Keratinocyte (primary cell): Measurements from ENCODE around the gene MAPK8. TPM values are rescaled to one million over a fixed set of nuclear protein-coding genes. Genes with fewer than 3 reads are reported as not detected.
"Not testable (repeated sequence)": the region's sequence is repeated elsewhere in the genome, so short reads cannot be mapped to it uniquely, and the experiment has no call there.

ENCODE experiments used
- DNase-seq: peaks from one replicate; pipeline ENCODE4 v3.0.0-alpha.2; 2011; ENCODE audit warnings: low read depth, missing footprints, low spot score
- FAIRE-seq: peaks from 2 replicates; lab custom pipeline; 2011; peaks lifted over from hg19 to GRCh38; lab: Jason Lieb, UNC
- H2AFZ ChIP-seq: 2 replicates; pipeline ENCODE4 v1.6.0; 2012; ENCODE audit warnings: low read length, control low read depth, inconsistent platforms; ENCODE audit not compliant: control insufficient read depth
- H3K27ac ChIP-seq: 2 replicates; pipeline ENCODE4 v1.5.1; 2011; ENCODE audit warnings: low read length; ENCODE audit not compliant: control insufficient read depth, insufficient read depth
- H3K27me3 ChIP-seq: 3 replicates; pipeline ENCODE4 v1.6.0; 2011; ENCODE audit warnings: low read length; ENCODE audit not compliant: control insufficient read depth, insufficient read depth; ENCODE audit errors: extremely low read depth
- H3K36me3 ChIP-seq, 2 experiments: 2 replicates in 1 of 2; 3 replicates in 1 of 2; pipeline ENCODE4 v1.5.1; 2011; ENCODE audit warnings: low read length in 2 of 2, mild to moderate bottlenecking in 1 of 2; ENCODE audit not compliant: control insufficient read depth in 2 of 2, insufficient read depth in 2 of 2; ENCODE audit errors: extremely low read depth in 1 of 2
- H3K4me1 ChIP-seq: 3 replicates; pipeline ENCODE4 v1.5.1; 2011; ENCODE audit warnings: low read length; ENCODE audit not compliant: control insufficient read depth, insufficient read depth; ENCODE audit errors: extremely low read depth
- H3K4me2 ChIP-seq: 3 replicates; pipeline ENCODE4 v1.6.0; 2011; ENCODE audit warnings: low read depth, low read length; ENCODE audit not compliant: control insufficient read depth, insufficient read depth; ENCODE audit errors: extremely low read depth
- H3K4me3 ChIP-seq, 3 experiments: fragments of 200-600 bp in 1 of 3; sonication (generic) in 1 of 3; 2 replicates in 2 of 3; 3 replicates in 1 of 3; pipeline ENCODE4 v1.5.1; 2011 to 2016; ENCODE audit warnings: low read length in 3 of 3, mild to moderate bottlenecking in 3 of 3, control low read depth in 2 of 3, inconsistent platforms in 1 of 3, low read depth in 1 of 3, mixed read lengths in 1 of 3, mixed run types in 1 of 3, moderate library complexity in 1 of 3; ENCODE audit not compliant: control insufficient read depth in 2 of 3, insufficient read depth in 2 of 3; ENCODE audit errors: extremely low read depth in 1 of 3
- H3K79me2 ChIP-seq: 2 replicates; pipeline ENCODE4 v1.6.0; 2012; ENCODE audit warnings: low read length; ENCODE audit not compliant: control insufficient read depth, insufficient read depth
- H3K9ac ChIP-seq: 3 replicates; pipeline ENCODE4 v1.6.0; 2011; ENCODE audit warnings: low read length; ENCODE audit not compliant: control insufficient read depth, insufficient read depth; ENCODE audit errors: extremely low read depth
- H3K9me1 ChIP-seq: 3 replicates; pipeline ENCODE4 v1.6.0; 2011; ENCODE audit warnings: low read length; ENCODE audit not compliant: control insufficient read depth, insufficient read depth; ENCODE audit errors: extremely low read depth
- H3K9me3 ChIP-seq: 2 replicates; pipeline ENCODE4 v1.5.1; 2012; ENCODE audit warnings: low read depth, low read length; ENCODE audit not compliant: control insufficient read depth
- H4K20me1 ChIP-seq: 3 replicates; pipeline ENCODE4 v1.6.0; 2011; ENCODE audit warnings: low read length; ENCODE audit not compliant: control insufficient read depth, insufficient read depth; ENCODE audit errors: extremely low read depth
- EZH2 ChIP-seq: IDR thresholded peaks from one replicate; pipeline ENCODE4 v1.6.1; 2012; ENCODE audit warnings: inconsistent platforms, mild to moderate bottlenecking, low read length, moderate library complexity
- dilution Hi-C: fragments of 300-500 bp; cut with MboI; formaldehyde crosslinking; loops from one replicate; pipeline ENCODE4 v1.7.0; 2020; ENCODE audit warnings: low sequenced_read_pairs; ENCODE audit not compliant: extremely low pct_ligation_motif_present
- polyA plus RNA-seq, 5 experiments: library from polyadenylated mRNA; depleted of rRNA in 3 of 5; stranded (reverse) in 3 of 5; stranded (forward) in 1 of 5; unstranded in 1 of 5; fragments of >200 nt; gene quantifications; 1 replicate in 1 of 5; 2 replicates in 3 of 5; 3 replicates in 1 of 5; pipeline versions ENCODE4 v1.2.1 to v1.2.3, GENCODE V29; 2011 to 2012; ENCODE audit warnings: missing spikeins in 2 of 5, low read depth in 1 of 5, low replicate concordance in 1 of 5
- TF ChIP-seq, protein P1 (sequence below), 3 experiments: IDR thresholded peaks in 1 of 3; conservative IDR thresholded peaks in 1 of 3; optimal IDR thresholded peaks in 1 of 3; 2 replicates in 2 of 3; 3 replicates in 1 of 3; pipeline versions ENCODE3 to v1.5.1; 2011; ENCODE audit warnings: low read length in 3 of 3, mild to moderate bottlenecking in 3 of 3, moderate library complexity in 2 of 3, control low read depth in 1 of 3, inconsistent platforms in 1 of 3; ENCODE audit not compliant: insufficient read depth in 2 of 3; ENCODE audit errors: extremely low read depth in 1 of 3

Gene MAPK8
- polyA plus RNA-seq, 1 donor (not counting 4 experiments of a cell fraction or from before 2014, with no cell fraction given): 39.8 TPM

DNA sequence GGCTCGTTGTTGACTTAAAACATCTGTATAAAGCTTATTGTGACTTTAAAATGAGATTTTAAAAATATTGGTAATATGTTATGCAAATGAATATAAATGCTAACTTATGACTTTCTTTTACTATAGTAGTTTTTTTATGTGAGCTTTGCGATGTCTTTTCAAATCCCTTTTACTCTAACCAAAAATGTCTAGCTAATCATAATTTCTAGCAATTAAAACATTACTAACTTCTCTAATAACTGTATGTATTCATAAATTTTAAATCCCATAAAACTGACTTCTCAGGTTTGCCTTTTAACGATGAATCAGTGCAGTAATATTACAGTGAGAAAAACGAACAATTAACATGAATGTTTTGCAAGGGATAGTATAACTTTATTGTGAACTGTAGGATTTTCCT, 113.2 kb downstream of the MAPK8 start:
- Histone ChIP-seq H2AFZ (no peak overlapping the region), H4K20me1 (no peaks in the 10 kb centered on the region), H3K9me3 (no peaks in the 10 kb centered on the region), H3K4me2 (no peak overlapping the region), H3K9me1 (no peaks in the 10 kb centered on the region), H3K9ac (no peak overlapping the region), H3K36me3 (no peaks in the 10 kb centered on the region), H3K4me1 (peaks cover 20% of the 10 kb centered on the region), H3K27me3 (no peaks in the 10 kb centered on the region), H3K27ac (no peak overlapping the region), H3K4me3 (no peak overlapping the region), H3K79me2 (no peaks in the 10 kb centered on the region)
- no peak for DNase-seq
- dilution Hi-C loops: no loop called here
- TF ChIP-seq EZH2: no peak
- TF ChIP-seq, protein P1, sequence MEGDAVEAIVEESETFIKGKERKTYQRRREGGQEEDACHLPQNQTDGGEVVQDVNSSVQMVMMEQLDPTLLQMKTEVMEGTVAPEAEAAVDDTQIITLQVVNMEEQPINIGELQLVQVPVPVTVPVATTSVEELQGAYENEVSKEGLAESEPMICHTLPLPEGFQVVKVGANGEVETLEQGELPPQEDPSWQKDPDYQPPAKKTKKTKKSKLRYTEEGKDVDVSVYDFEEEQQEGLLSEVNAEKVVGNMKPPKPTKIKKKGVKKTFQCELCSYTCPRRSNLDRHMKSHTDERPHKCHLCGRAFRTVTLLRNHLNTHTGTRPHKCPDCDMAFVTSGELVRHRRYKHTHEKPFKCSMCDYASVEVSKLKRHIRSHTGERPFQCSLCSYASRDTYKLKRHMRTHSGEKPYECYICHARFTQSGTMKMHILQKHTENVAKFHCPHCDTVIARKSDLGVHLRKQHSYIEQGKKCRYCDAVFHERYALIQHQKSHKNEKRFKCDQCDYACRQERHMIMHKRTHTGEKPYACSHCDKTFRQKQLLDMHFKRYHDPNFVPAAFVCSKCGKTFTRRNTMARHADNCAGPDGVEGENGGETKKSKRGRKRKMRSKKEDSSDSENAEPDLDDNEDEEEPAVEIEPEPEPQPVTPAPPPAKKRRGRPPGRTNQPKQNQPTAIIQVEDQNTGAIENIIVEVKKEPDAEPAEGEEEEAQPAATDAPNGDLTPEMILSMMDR (optimal IDR thresholded peaks at IDR 0.05 in 1 of 3, IDR thresholded peaks at IDR 0.05 in 1 of 3, conservative IDR thresholded peaks at IDR 0.05 in 1 of 3; ENCODE audit: extremely low read depth in 1 of 3, insufficient read depth in 2 of 3, low read length in 3 of 3): no peak
- FAIRE-seq: no peak

DNA sequence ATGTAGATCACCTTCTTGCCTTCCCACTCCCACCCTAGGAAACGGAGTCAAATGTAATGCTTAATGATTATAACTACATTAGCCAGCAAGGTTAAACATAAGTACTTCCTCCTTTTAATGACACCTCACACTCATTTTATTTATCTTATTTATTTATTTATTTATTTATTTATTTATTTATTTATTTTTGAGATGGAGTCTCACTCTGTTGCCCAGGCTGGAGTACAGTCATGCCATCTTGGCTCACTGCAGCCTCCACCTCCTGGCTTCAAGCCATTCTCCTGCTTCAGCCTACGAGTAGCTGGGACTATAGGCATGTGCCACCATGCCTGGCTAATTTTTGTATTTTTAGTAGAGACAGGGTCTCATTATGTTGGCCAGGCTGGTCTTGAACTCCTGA, 115.4 kb downstream of the MAPK8 start:
- dilution Hi-C loops, FAIRE-seq: not testable (repeated sequence)

DNA sequence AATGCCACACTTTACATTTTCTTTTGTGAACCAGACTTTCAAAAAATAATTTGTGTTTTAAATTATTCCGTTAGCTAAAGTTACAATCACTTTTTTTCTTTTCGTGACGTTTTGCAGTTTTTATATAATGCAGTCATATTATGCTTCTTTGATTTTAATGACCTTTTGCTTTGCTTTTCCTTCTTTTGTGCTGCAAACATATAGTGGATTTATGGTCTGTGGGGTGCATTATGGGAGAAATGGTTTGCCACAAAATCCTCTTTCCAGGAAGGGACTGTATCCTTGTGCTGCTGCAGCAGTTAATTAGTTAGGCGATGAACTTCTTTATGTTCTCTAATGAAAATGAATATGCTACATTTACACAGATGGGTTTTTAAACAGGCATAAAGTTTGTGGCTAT, 117.4 kb downstream of the MAPK8 start:
- Histone ChIP-seq H3K79me2 (no peaks in the 10 kb centered on the region), H3K4me1 (no peaks in the 10 kb centered on the region), H2AFZ (no peak overlapping the region), H3K27ac (no peak overlapping the region), H3K27me3 (no peaks in the 10 kb centered on the region), H4K20me1 (no peaks in the 10 kb centered on the region), H3K4me3 (no peak overlapping the region), H3K9me3 (no peaks in the 10 kb centered on the region), H3K9me1 (no peaks in the 10 kb centered on the region), H3K9ac (no peak overlapping the region), H3K4me2 (no peak overlapping the region), H3K36me3 (no peaks in the 10 kb centered on the region)
- DNase-seq (no peak), FAIRE-seq (no peak)
- TF ChIP-seq, protein P1 (optimal IDR thresholded peaks at IDR 0.05 in 1 of 3, IDR thresholded peaks at IDR 0.05 in 1 of 3, conservative IDR thresholded peaks at IDR 0.05 in 1 of 3; ENCODE audit: extremely low read depth in 1 of 3, insufficient read depth in 2 of 3, low read length in 3 of 3): no peak
- TF ChIP-seq EZH2: no peak
- dilution Hi-C loops: no loop called here

More for the DNA sequence above, 115.4 kb downstream of the MAPK8 start:
- not testable (repeated sequence) for H3K4me2 ChIP-seq, H2AFZ ChIP-seq, H3K79me2 ChIP-seq, H3K9me1 ChIP-seq, H3K27me3 ChIP-seq, H3K9me3 ChIP-seq, DNase-seq, H3K36me3 ChIP-seq, H3K9ac ChIP-seq, H3K4me3 ChIP-seq, H3K27ac ChIP-seq, H4K20me1 ChIP-seq
- peaks cover 13% of the 10 kb centered on the region for H3K4me1 ChIP-seq
